Muscle of back (tissue), 11 donors: ENCODE measurements around the gene GFOD2. TPM values are rescaled to one million over a fixed set of nuclear protein-coding genes. Genes with fewer than 3 reads are reported as not detected.

Experiments
- DNase-seq, 3 donors: peaks; one replicate each; pipeline versions ENCODE4 v3.0.0 to v3.0.0-alpha.2; 2013
- polyA plus RNA-seq, 10 donors: library from polyadenylated mRNA; unstranded; fragments of 120-200 nt; gene quantifications; one replicate each; pipeline ENCODE4 v1.2.1, GENCODE V29; 2013; ENCODE audit not compliant: insufficient read length in 10 of 10

Gene GFOD2
- polyA plus RNA-seq, 10 donors: 11.5 to 19.8 (median 13.7) TPM

GRCh38 chr16:67660564-67661028, 58.5 kb downstream of the GFOD2 start, which contains the start of gene PARD6A:
Gene PARD6A, plus strand, starts transcription at chr16:67660960. Its CDS starts 79 bp downstream, at chr16:67661039.
- peak; percentile 94 to 98 (median 97) for DNase-seq

- peak; percentile 93 to 98 (median 97) for DNase-seq
Measured at GRCh38 chr16:67659675-67660563, 59.2 kb downstream of the GFOD2 start, which contains the start of gene ACD. Gene ACD, minus strand, starts transcription at chr16:67660260. Its CDS starts 40 bp downstream, at chr16:67660220.

GRCh38 chr16:67658849-67659674, 60.1 kb downstream of the GFOD2 start:
- no peak for DNase-seq

DNA sequence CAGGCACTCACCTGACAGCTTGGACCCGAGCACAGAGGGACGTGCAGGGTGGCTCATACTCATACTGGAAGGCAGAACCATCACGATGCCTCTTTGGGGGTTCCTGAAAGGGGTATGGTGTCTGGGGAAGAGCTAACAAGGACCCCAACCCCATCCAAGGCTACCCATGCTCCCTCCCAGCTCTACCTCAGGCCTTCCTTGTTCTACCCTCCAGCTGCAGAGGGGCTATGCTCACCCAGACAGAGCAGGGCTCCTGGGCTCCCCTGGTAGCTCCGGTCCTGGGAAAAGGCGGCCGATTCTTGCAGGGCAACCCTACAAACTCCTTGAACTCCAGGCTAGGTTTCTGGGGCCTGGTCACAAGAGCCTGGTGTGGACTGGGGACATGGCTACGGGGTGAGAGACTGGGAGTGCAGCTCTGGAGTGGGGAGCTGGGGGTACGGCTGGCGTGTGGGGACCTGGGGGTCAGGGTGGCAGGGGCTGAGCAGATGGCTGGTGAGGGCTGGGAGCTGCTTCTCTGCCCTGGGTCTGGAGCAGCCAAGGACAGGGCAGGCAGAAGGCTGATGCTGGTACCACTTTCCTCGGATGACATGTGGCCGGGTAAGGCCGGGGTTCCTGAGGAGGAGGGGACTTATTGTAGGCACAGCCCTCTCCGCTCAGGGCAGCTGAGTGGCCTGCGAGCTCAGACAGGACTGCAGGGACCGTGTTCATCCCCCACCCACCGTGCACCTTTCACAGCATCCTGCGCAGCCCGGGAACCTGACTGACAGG, 61.2 kb downstream of the GFOD2 start:
- DNase-seq: no peak

- no peak for DNase-seq
Measured at GRCh38 chr16:67657017-67657608, 62.0 kb downstream of the GFOD2 start.

- DNase-seq: no peak
Measured at GRCh38 chr16:67656344-67657016, 62.6 kb downstream of the GFOD2 start.

DNA sequence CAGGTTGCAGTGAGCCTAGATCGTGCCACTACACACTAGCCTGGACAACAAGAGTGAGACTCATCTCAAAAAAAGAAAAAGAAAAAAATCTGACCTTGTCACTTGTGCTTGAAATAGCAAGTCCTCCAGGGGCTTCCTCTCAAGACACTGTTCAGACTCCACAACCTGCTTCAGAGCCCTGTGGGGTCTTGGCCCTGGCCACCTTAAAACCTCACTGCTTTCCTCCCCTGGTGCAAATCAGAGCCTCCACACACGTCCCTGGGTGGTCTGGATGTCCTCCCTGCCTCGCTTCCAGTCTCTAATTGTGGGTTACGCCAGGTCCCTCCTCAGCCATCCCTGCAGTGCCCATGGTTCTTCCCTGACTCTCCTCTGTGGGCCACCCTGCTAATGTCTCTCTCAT, 63.8 kb downstream of the GFOD2 start:
- DNase-seq: no peak

- DNase-seq: no peak
Measured at GRCh38 chr16:67654403-67654911, 64.7 kb downstream of the GFOD2 start.

GRCh38 chr16:67653789-67654402, 65.2 kb downstream of the GFOD2 start:
- no peak for DNase-seq

DNA sequence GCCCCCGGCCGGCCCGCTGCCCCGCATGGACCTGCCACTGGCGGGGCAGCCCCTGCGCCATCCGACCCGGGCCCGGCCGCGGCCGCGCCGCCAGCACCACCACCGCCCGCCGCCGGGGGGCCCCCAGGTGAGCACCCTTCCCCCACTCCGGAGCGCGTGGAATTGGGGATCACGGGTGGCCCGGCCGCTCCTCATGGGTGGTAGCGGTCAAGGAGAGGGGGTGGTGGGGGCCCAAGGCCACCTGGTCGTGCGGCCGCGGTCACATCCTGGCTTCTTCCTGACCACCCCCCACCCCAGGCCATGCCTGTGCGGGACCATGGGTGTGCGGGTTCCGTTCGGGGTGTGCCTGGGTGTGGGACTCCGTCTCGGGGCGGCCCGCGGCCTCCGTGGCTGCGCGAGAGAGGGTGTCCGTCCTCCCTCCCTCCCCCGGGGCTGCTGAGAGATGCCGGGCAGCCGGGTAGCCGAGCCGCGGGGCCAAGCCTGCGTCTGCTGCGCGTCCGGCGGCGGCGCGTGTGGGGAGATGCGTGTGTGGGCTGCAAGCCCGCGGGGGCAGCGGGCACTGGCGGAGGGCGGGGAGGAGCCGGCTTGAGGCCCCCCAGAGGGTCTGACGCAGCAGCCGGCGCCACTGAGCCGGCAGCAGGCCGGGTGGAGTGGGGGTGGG, 65.9 kb downstream of the GFOD2 start:
- no peak for DNase-seq

GRCh38 chr16:67652578-67653127, 66.5 kb downstream of the GFOD2 start:
- DNase-seq: peak in 1 of 3 donors; percentile 35

DNA sequence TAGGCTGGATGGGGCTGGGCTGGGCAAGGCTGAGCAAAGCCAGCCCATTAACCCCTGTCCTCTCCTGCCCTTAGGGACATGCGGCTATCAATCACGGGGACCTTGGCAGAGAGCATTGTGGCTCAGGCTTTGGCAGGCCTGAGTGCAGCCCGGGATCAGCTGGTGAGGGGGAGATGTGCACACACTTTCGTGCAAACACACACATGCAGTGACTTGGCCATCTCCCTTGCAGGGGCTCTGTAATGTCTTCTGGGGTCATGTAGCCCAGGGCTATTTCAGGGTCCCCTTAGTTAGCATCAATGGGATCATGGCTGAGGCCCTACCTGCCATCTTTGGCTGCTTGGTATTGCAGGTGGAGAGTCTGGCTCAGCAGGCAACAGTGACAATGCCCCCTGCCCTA, 67.3 kb downstream of the GFOD2 start:
- DNase-seq: no peak

DNA sequence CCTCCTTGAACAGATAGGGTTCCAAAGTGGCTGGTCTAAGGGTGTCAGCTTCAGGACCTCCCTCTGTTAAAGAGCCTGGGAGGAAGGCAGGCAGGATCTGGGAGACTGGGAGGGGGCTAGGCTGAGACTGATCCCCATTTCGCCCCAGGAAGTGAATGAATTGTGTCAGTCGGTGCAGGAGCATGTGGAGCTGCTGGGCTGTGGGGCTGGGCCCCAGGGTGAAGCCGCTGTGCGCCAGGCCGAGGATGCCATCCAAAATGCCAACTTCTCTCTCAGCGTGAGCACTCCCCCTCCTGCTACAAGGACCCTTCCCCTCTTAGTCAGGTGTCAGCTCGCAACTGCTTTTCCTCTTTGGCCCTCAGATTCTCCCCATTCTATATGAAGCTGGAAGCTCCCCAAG, 68.1 kb downstream of the GFOD2 start:
- no peak for DNase-seq

DNA sequence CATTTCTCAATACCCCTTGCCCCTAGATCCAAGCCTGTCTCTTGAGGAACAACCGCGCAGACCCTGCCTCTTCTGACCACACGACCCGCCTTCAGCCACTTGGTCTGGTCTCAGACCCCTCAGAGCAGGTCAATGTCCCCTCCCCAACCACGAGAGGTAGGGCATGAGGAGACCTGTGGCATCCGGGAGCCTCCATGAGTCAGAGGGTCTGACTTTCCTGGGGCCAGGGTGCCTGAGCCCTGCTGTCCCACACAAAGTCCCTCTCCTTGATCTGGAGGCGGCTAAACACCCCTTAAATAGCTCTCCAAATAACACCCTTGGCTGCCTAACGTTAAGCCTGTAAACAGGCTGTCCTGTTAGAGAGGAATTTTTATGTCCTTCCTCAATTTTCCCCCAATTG, 69.1 kb downstream of the GFOD2 start:
- DNase-seq: no peak

DNA sequence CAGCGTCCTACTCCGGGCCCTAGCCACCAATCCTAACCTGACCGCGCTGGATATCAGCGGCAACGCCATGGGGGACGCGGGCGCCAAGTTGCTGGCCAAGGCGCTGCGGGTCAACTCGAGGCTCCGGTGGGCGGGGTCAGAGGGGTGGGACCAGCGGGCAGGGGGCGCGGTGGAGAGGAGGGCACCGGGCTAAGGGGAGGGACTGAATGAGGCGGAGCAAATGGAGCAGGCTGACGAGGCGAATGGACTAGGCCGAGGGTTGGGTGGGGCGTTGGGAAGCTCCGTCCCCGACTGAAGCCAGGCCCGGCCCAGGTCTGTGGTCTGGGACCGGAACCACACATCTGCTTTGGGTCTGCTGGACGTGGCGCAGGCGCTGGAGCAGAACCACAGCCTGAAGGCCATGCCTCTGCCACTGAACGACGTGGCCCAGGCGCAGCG, 69.6 kb downstream of the GFOD2 start:
- no peak for DNase-seq

GRCh38 chr16:67648764-67649407, 70.2 kb downstream of the GFOD2 start:
- DNase-seq: no peak

- DNase-seq: peak in 1 of 3 donors; percentile 1
Measured at GRCh38 chr16:67648088-67648763, 70.9 kb downstream of the GFOD2 start.

- peak in 1 of 3 donors; percentile 0 for DNase-seq
Measured at GRCh38 chr16:67647681-67648080, 71.4 kb downstream of the GFOD2 start.
